Keratinocyte (primary cell): Measurements from ENCODE around the gene OSMR. TPM values are rescaled to one million over a fixed set of nuclear protein-coding genes. Genes with fewer than 3 reads are reported as not detected.
A peak's percentile ranks its signal among the peaks of the same experiment; 100 is the strongest.

Experiments used
- DNase-seq: peaks from one replicate; pipeline ENCODE4 v3.0.0-alpha.2; 2011; ENCODE audit warnings: low read depth, missing footprints, low spot score
- FAIRE-seq: peaks from 2 replicates; lab custom pipeline; 2011; peaks lifted over from hg19 to GRCh38; lab: Jason Lieb, UNC
- H2AFZ ChIP-seq: 2 replicates; pipeline ENCODE4 v1.6.0; 2012; ENCODE audit warnings: low read length, control low read depth, inconsistent platforms; ENCODE audit not compliant: control insufficient read depth
- H3K27ac ChIP-seq: 2 replicates; pipeline ENCODE4 v1.5.1; 2011; ENCODE audit warnings: low read length; ENCODE audit not compliant: control insufficient read depth, insufficient read depth
- H3K27me3 ChIP-seq: 3 replicates; pipeline ENCODE4 v1.6.0; 2011; ENCODE audit warnings: low read length; ENCODE audit not compliant: control insufficient read depth, insufficient read depth; ENCODE audit errors: extremely low read depth
- H3K36me3 ChIP-seq, 2 experiments: 2 replicates in 1 of 2; 3 replicates in 1 of 2; pipeline ENCODE4 v1.5.1; 2011; ENCODE audit warnings: low read length in 2 of 2, mild to moderate bottlenecking in 1 of 2; ENCODE audit not compliant: control insufficient read depth in 2 of 2, insufficient read depth in 2 of 2; ENCODE audit errors: extremely low read depth in 1 of 2
- H3K4me1 ChIP-seq: 3 replicates; pipeline ENCODE4 v1.5.1; 2011; ENCODE audit warnings: low read length; ENCODE audit not compliant: control insufficient read depth, insufficient read depth; ENCODE audit errors: extremely low read depth
- H3K4me2 ChIP-seq: 3 replicates; pipeline ENCODE4 v1.6.0; 2011; ENCODE audit warnings: low read depth, low read length; ENCODE audit not compliant: control insufficient read depth, insufficient read depth; ENCODE audit errors: extremely low read depth
- H3K4me3 ChIP-seq, 3 experiments: fragments of 200-600 bp in 1 of 3; sonication (generic) in 1 of 3; 2 replicates in 2 of 3; 3 replicates in 1 of 3; pipeline ENCODE4 v1.5.1; 2011 to 2016; ENCODE audit warnings: low read length in 3 of 3, mild to moderate bottlenecking in 3 of 3, control low read depth in 2 of 3, inconsistent platforms in 1 of 3, low read depth in 1 of 3, mixed read lengths in 1 of 3, mixed run types in 1 of 3, moderate library complexity in 1 of 3; ENCODE audit not compliant: control insufficient read depth in 2 of 3, insufficient read depth in 2 of 3; ENCODE audit errors: extremely low read depth in 1 of 3
- H3K79me2 ChIP-seq: 2 replicates; pipeline ENCODE4 v1.6.0; 2012; ENCODE audit warnings: low read length; ENCODE audit not compliant: control insufficient read depth, insufficient read depth
- H3K9ac ChIP-seq: 3 replicates; pipeline ENCODE4 v1.6.0; 2011; ENCODE audit warnings: low read length; ENCODE audit not compliant: control insufficient read depth, insufficient read depth; ENCODE audit errors: extremely low read depth
- H3K9me1 ChIP-seq: 3 replicates; pipeline ENCODE4 v1.6.0; 2011; ENCODE audit warnings: low read length; ENCODE audit not compliant: control insufficient read depth, insufficient read depth; ENCODE audit errors: extremely low read depth
- H3K9me3 ChIP-seq: 2 replicates; pipeline ENCODE4 v1.5.1; 2012; ENCODE audit warnings: low read depth, low read length; ENCODE audit not compliant: control insufficient read depth
- H4K20me1 ChIP-seq: 3 replicates; pipeline ENCODE4 v1.6.0; 2011; ENCODE audit warnings: low read length; ENCODE audit not compliant: control insufficient read depth, insufficient read depth; ENCODE audit errors: extremely low read depth
- EZH2 ChIP-seq: IDR thresholded peaks from one replicate; pipeline ENCODE4 v1.6.1; 2012; ENCODE audit warnings: inconsistent platforms, mild to moderate bottlenecking, low read length, moderate library complexity
- dilution Hi-C: fragments of 300-500 bp; cut with MboI; formaldehyde crosslinking; loops from one replicate; pipeline ENCODE4 v1.7.0; 2020; ENCODE audit warnings: low sequenced_read_pairs; ENCODE audit not compliant: extremely low pct_ligation_motif_present
- polyA plus RNA-seq, 5 experiments: library from polyadenylated mRNA; depleted of rRNA in 3 of 5; stranded (reverse) in 3 of 5; stranded (forward) in 1 of 5; unstranded in 1 of 5; fragments of >200 nt; gene quantifications; 1 replicate in 1 of 5; 2 replicates in 3 of 5; 3 replicates in 1 of 5; pipeline versions ENCODE4 v1.2.1 to v1.2.3, GENCODE V29; 2011 to 2012; ENCODE audit warnings: missing spikeins in 2 of 5, low read depth in 1 of 5, low replicate concordance in 1 of 5
- TF ChIP-seq, protein P1 (sequence below), 3 experiments: IDR thresholded peaks in 1 of 3; conservative IDR thresholded peaks in 1 of 3; optimal IDR thresholded peaks in 1 of 3; 2 replicates in 2 of 3; 3 replicates in 1 of 3; pipeline versions ENCODE3 to v1.5.1; 2011; ENCODE audit warnings: low read length in 3 of 3, mild to moderate bottlenecking in 3 of 3, moderate library complexity in 2 of 3, control low read depth in 1 of 3, inconsistent platforms in 1 of 3; ENCODE audit not compliant: insufficient read depth in 2 of 3; ENCODE audit errors: extremely low read depth in 1 of 3

Gene OSMR
- polyA plus RNA-seq, 1 donor (not counting 4 experiments of a cell fraction or from before 2014, with no cell fraction given) = 43.8 TPM

GRCh38 chr5:38807570-38808483, 38.0 kb upstream of the OSMR start:
- Histone ChIP-seq H3K4me3 (no peak overlapping the region), H3K79me2 (no peaks in the 10 kb centered on the region), H3K4me1 (peaks cover 5% of the 10 kb centered on the region), H3K4me2 (peak overlapping the region; percentile 29), H4K20me1 (no peaks in the 10 kb centered on the region), H3K27ac (no peak overlapping the region), H3K27me3 (no peaks in the 10 kb centered on the region), H2AFZ (no peak overlapping the region), H3K36me3 (no peaks in the 10 kb centered on the region), H3K9me3 (no peaks in the 10 kb centered on the region), H3K9ac (no peak overlapping the region), H3K9me1 (peaks cover 2% of the 10 kb centered on the region)
- dilution Hi-C loops = loop anchor here (10.0 kb wide), 1 partner anchor 363 kb away; no protein-coding TSS in a partner anchor
- DNase-seq (no peak), FAIRE-seq (no peak)
- TF ChIP-seq, protein P1, sequence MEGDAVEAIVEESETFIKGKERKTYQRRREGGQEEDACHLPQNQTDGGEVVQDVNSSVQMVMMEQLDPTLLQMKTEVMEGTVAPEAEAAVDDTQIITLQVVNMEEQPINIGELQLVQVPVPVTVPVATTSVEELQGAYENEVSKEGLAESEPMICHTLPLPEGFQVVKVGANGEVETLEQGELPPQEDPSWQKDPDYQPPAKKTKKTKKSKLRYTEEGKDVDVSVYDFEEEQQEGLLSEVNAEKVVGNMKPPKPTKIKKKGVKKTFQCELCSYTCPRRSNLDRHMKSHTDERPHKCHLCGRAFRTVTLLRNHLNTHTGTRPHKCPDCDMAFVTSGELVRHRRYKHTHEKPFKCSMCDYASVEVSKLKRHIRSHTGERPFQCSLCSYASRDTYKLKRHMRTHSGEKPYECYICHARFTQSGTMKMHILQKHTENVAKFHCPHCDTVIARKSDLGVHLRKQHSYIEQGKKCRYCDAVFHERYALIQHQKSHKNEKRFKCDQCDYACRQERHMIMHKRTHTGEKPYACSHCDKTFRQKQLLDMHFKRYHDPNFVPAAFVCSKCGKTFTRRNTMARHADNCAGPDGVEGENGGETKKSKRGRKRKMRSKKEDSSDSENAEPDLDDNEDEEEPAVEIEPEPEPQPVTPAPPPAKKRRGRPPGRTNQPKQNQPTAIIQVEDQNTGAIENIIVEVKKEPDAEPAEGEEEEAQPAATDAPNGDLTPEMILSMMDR (optimal IDR thresholded peaks at IDR 0.05 in 1 of 3, IDR thresholded peaks at IDR 0.05 in 1 of 3, conservative IDR thresholded peaks at IDR 0.05 in 1 of 3; ENCODE audit: extremely low read depth in 1 of 3, insufficient read depth in 2 of 3, low read length in 3 of 3) = no peak
- TF ChIP-seq EZH2 = no peak

DNA sequence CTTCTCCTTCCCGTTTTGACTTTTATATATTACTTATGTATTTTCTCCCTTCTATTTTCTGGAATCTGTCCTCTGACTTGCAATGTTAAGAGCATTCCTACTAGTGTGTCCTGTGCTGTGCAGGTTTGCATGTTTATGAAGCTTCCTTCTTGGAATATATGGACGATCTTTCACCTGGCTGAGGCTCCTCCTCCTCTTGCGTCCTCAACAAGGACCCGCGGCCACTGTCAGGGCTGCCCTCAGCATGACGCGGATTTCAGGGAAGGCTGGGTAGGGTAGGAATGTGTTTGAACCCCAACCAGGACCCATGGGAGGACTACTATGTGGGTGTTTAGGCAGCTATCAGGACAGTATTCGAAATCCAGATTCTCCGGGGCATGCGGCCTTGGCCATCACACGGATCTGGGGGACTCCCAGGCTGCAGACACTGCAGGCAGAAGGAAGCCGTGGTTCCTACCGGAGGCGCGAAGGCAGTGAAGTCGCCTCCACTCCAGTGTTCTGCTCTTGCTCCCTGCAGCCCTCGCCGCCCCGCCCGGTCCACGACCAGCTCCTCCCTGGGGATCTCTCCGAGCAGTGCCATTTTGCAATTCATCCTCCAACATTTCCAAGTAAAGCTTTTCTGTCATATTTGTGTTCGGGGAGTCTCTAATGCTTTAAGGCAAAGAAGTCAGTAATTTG, 37.0 kb upstream of the OSMR start:
- no peak overlapping the region for H2AFZ ChIP-seq
- DNase-seq = no peak
- no peak overlapping the region for H3K4me3 ChIP-seq
- no peaks in the 10 kb centered on the region for H3K27me3 ChIP-seq
- H3K9me3 ChIP-seq = no peaks in the 10 kb centered on the region
- dilution Hi-C loops = loop anchor here (10.0 kb wide), 1 partner anchor 364 kb away; no protein-coding TSS in a partner anchor
- H3K4me1 ChIP-seq = peaks cover 5% of the 10 kb centered on the region
- no peaks in the 10 kb centered on the region for H3K36me3 ChIP-seq
- no peaks in the 10 kb centered on the region for H3K79me2 ChIP-seq
- FAIRE-seq = no peak
- H3K27ac ChIP-seq = no peak overlapping the region
- TF ChIP-seq EZH2 = no peak
- TF ChIP-seq, protein P1 (optimal IDR thresholded peaks at IDR 0.05 in 1 of 3, IDR thresholded peaks at IDR 0.05 in 1 of 3, conservative IDR thresholded peaks at IDR 0.05 in 1 of 3; ENCODE audit: extremely low read depth in 1 of 3, insufficient read depth in 2 of 3, low read length in 3 of 3) = no peak
- no peak overlapping the region for H3K4me2 ChIP-seq
- H3K9ac ChIP-seq = no peak overlapping the region
- no peaks in the 10 kb centered on the region for H4K20me1 ChIP-seq
- H3K9me1 ChIP-seq = peaks cover 2% of the 10 kb centered on the region
